ENCODE measurements around the gene HMGCS2. TPM values are rescaled to one million over a fixed set of nuclear protein-coding genes. Genes with fewer than 3 reads are reported as not detected.

HMGCS2 gene
- total RNA-seq, 8 experiments from 2014 or later, result 0.38 TPM; not detected in 7

GRCh38 chr1:119771016-119771415 is 2.3 kb upstream of the HMGCS2 start:
- H3K27ac ChIP-seq, result no peak overlapping the region
- no peak overlapping the region for H3K4me3 ChIP-seq
- WGBS, 10 experiments, result 0 to 67% (median 22%) methylated on average over 1 to 2 of the region's 2 CpGs; no CpG with 5 or more reads in 2 of the 10 experiments
- peaks cover 0 to 3% of the 10 kb centered on the region in 2 donors for H3K4me1 ChIP-seq (replicated peaks in 1 of 2)
- in situ Hi-C loops (cut with MboI; ENCODE audit: low pct_unique_long_range_greater_than_20kb in 2 of 9, low sequenced_read_pairs in 9 of 9, unreplicated experiment in 9 of 9), result no loop called here
- ATAC-seq (replicated peaks in 6 of 8), result peak in 6 of 8 experiments; percentile 45 to 71 (median 58)

- no peak for ATAC-seq (replicated peaks in 6 of 8)
- WGBS, 10 experiments, result 8 to 80% (median 46%) methylated on average over 1 to 2 of the region's 2 CpGs
- Histone ChIP-seq H3K4me3 (no peak overlapping the region), H3K4me1 (replicated peaks in 1 of 2) (peaks cover 0 to 4% of the 10 kb centered on the region in 2 donors), H3K27ac (no peak overlapping the region)
- in situ Hi-C loops (cut with MboI; ENCODE audit: low pct_unique_long_range_greater_than_20kb in 2 of 9, low sequenced_read_pairs in 9 of 9, unreplicated experiment in 9 of 9), result no loop called here
These were observed 1.2 kb downstream of the HMGCS2 start for GRCh38 chr1:119767486-119767885.

- no peak overlapping the region for H3K4me3 ChIP-seq
- H3K4me1 ChIP-seq (replicated peaks in 1 of 2), result peaks cover 0 to 4% of the 10 kb centered on the region in 2 donors
- WGBS, 10 experiments, result 10 to 100% (median 83%) methylated on average over 1 to 4 of the region's 4 CpGs; no CpG with 5 or more reads in 2 of the 10 experiments
- in situ Hi-C loops (cut with MboI; ENCODE audit: low pct_unique_long_range_greater_than_20kb in 2 of 9, low sequenced_read_pairs in 9 of 9, unreplicated experiment in 9 of 9), result no loop called here
- ATAC-seq (replicated peaks in 6 of 8), result peak in 2 of 8 experiments; percentile 26 to 77
- H3K27ac ChIP-seq, result no peak overlapping the region
These were observed 2.3 kb downstream of the HMGCS2 start for GRCh38 chr1:119766374-119766794.

GRCh38 chr1:119764220-119764619 is 4.5 kb downstream of the HMGCS2 start:
- no peak for ATAC-seq (replicated peaks in 6 of 8)
- H3K4me1 ChIP-seq (replicated peaks in 1 of 2), result peaks cover 0 to 4% of the 10 kb centered on the region in 2 donors
- in situ Hi-C loops (cut with MboI; ENCODE audit: low pct_unique_long_range_greater_than_20kb in 2 of 9, low sequenced_read_pairs in 9 of 9, unreplicated experiment in 9 of 9), result no loop called here
- no peak overlapping the region for H3K4me3 ChIP-seq
- WGBS, 10 experiments, result 40 to 100% (median 85%) methylated on average over 1 to 5 of the region's 6 CpGs; no CpG with 5 or more reads in 3 of the 10 experiments
- no peak overlapping the region for H3K27ac ChIP-seq

GRCh38 chr1:119762953-119763352 is 5.8 kb downstream of the HMGCS2 start:
- peaks cover 0 to 4% of the 10 kb centered on the region in 2 donors for H3K4me1 ChIP-seq (replicated peaks in 1 of 2)
- WGBS, 10 experiments, result 20 to 100% (median 65%) methylated on average over 1 of the region's 1 CpG; no CpG with 5 or more reads in 2 of the 10 experiments
- no peak for ATAC-seq (replicated peaks in 6 of 8)
- in situ Hi-C loops (cut with MboI; ENCODE audit: low pct_unique_long_range_greater_than_20kb in 2 of 9, low sequenced_read_pairs in 9 of 9, unreplicated experiment in 9 of 9), result no loop called here
- H3K4me3 ChIP-seq, result no peak overlapping the region
- no peak overlapping the region for H3K27ac ChIP-seq

GRCh38 chr1:119762409-119762808 is 6.3 kb downstream of the HMGCS2 start:
- in situ Hi-C loops (cut with MboI; ENCODE audit: low pct_unique_long_range_greater_than_20kb in 2 of 9, low sequenced_read_pairs in 9 of 9, unreplicated experiment in 9 of 9), result no loop called here
- no peak overlapping the region for H3K4me3 ChIP-seq
- H3K27ac ChIP-seq, result no peak overlapping the region
- WGBS, 10 experiments, result 20 to 100% (median 78%) methylated on average over 1 of the region's 1 CpG; no CpG with 5 or more reads in 2 of the 10 experiments
- ATAC-seq (replicated peaks in 6 of 8), result no peak
- peaks cover 0 to 4% of the 10 kb centered on the region in 2 donors for H3K4me1 ChIP-seq (replicated peaks in 1 of 2)

GRCh38 chr1:119758584-119758983 is 10.1 kb downstream of the HMGCS2 start:
- no peak for ATAC-seq (replicated peaks in 6 of 8)
- in situ Hi-C loops (cut with MboI; ENCODE audit: low pct_unique_long_range_greater_than_20kb in 2 of 9, low sequenced_read_pairs in 9 of 9, unreplicated experiment in 9 of 9), result no loop called here

GRCh38 chr1:119752592-119752991 is 16.1 kb downstream of the HMGCS2 start:
- in situ Hi-C loops (cut with MboI; ENCODE audit: low pct_unique_long_range_greater_than_20kb in 2 of 9, low sequenced_read_pairs in 9 of 9, unreplicated experiment in 9 of 9), result no loop called here
- 0 to 87% (median 62%) methylated on average over 1 to 4 of the region's 4 CpGs for WGBS, 10 experiments
- H3K27ac ChIP-seq, result no peak overlapping the region
- ATAC-seq (replicated peaks in 6 of 8), result no peak
- no peaks in the 10 kb centered on the region for H3K4me1 ChIP-seq (replicated peaks in 1 of 2)
- H3K4me3 ChIP-seq, result no peak overlapping the region

More at GRCh38 chr1:119758584-119758983, 10.1 kb downstream of the HMGCS2 start:
- no peak overlapping the region for H3K4me3 ChIP-seq
- WGBS, 10 experiments, result 5 to 82% (median 60%) methylated on average over 1 to 3 of the region's 3 CpGs
- H3K27ac ChIP-seq, result no peak overlapping the region
- H3K4me1 ChIP-seq (replicated peaks in 1 of 2), result no peaks in the 10 kb centered on the region

GRCh38 chr1:119748040-119748439 is 20.7 kb downstream of the HMGCS2 start:
- H3K27ac ChIP-seq, result no peak overlapping the region
- 64 to 100% (median 89%) methylated on average over 1 to 4 of the region's 4 CpGs; no CpG with 5 or more reads in 1 of the 10 experiments for WGBS, 10 experiments
- no peak overlapping the region for H3K4me3 ChIP-seq
- in situ Hi-C loops (cut with MboI; ENCODE audit: low pct_unique_long_range_greater_than_20kb in 2 of 9, low sequenced_read_pairs in 9 of 9, unreplicated experiment in 9 of 9), result no loop called here
- ATAC-seq (replicated peaks in 6 of 8), result no peak
- no peaks in the 10 kb centered on the region for H3K4me1 ChIP-seq (replicated peaks in 1 of 2)

- in situ Hi-C loops (cut with MboI; ENCODE audit: low pct_unique_long_range_greater_than_20kb in 2 of 9, low sequenced_read_pairs in 9 of 9, unreplicated experiment in 9 of 9), result no loop called here
- Histone ChIP-seq H3K4me1 (replicated peaks in 1 of 2) (no peaks in the 10 kb centered on the region), H3K27ac (no peak overlapping the region), H3K4me3 (no peak overlapping the region)
- WGBS, 10 experiments, result 20 to 100% (median 100%) methylated on average over 1 of the region's 3 CpGs; no CpG with 5 or more reads in 7 of the 10 experiments
- no peak for ATAC-seq (replicated peaks in 6 of 8)
These were observed 21.3 kb downstream of the HMGCS2 start for GRCh38 chr1:119747451-119747850.

- in situ Hi-C loops (cut with MboI; ENCODE audit: low pct_unique_long_range_greater_than_20kb in 2 of 9, low sequenced_read_pairs in 9 of 9, unreplicated experiment in 9 of 9), result no loop called here
- Histone ChIP-seq H3K4me1 (replicated peaks in 1 of 2) (no peaks in the 10 kb centered on the region), H3K27ac (no peak overlapping the region), H3K4me3 (no peak overlapping the region)
- ATAC-seq (replicated peaks in 6 of 8), result no peak
- 89 to 100% (median 100%) methylated on average over 1 of the region's 1 CpG; no CpG with 5 or more reads in 4 of the 10 experiments for WGBS, 10 experiments
These were observed 23.7 kb downstream of the HMGCS2 start for GRCh38 chr1:119745034-119745433.

- Histone ChIP-seq H3K4me1 (replicated peaks in 1 of 2) (no peaks in the 10 kb centered on the region), H3K27ac (no peak overlapping the region), H3K4me3 (no peak overlapping the region)
- no peak for ATAC-seq (replicated peaks in 6 of 8)
- WGBS, 10 experiments, result 78 to 100% (median 96%) methylated on average over 1 of the region's 1 CpG; no CpG with 5 or more reads in 4 of the 10 experiments
- in situ Hi-C loops (cut with MboI; ENCODE audit: low pct_unique_long_range_greater_than_20kb in 2 of 9, low sequenced_read_pairs in 9 of 9, unreplicated experiment in 9 of 9), result no loop called here
These were observed 24.1 kb downstream of the HMGCS2 start for GRCh38 chr1:119744598-119744942.

- no peak overlapping the region for H3K27ac ChIP-seq
- H3K4me3 ChIP-seq, result no peak overlapping the region
- ATAC-seq (replicated peaks in 6 of 8), result peak; percentile 54 to 79 (median 73)
- WGBS, 10 experiments, result 20 to 75% (median 58%) methylated on average over 2 to 16 of the region's 17 CpGs; no CpG with 5 or more reads in 2 of the 10 experiments
- H3K4me1 ChIP-seq (replicated peaks in 1 of 2), result no peaks in the 10 kb centered on the region
- in situ Hi-C loops (cut with MboI; ENCODE audit: low pct_unique_long_range_greater_than_20kb in 2 of 9, low sequenced_read_pairs in 9 of 9, unreplicated experiment in 9 of 9), result no loop called here
These were observed 24.7 kb downstream of the HMGCS2 start for GRCh38 chr1:119743776-119744597.
